Neural cell (in vitro differentiated cells): ENCODE results near the gene FGD6. TPM values are rescaled to one million over a fixed set of nuclear protein-coding genes. Genes with fewer than 3 reads are reported as not detected.

ENCODE experiments used
- H2AFZ ChIP-seq: fragments of 200-600, 300-800 bp; sonication (generic), shearing (Covaris generic); 2 replicates; pipeline ENCODE4 v1.6.0; 2014; ENCODE audit warnings: low read depth, mild to moderate bottlenecking, antibody characterized with exemption, low read length, moderate library complexity
- H3F3A ChIP-seq: fragments of 200-600 bp; shearing (Covaris generic); 2 replicates; pipeline ENCODE4 v1.6.1; 2016; ENCODE audit warnings: mild to moderate bottlenecking, moderate library complexity, mixed read lengths, antibody characterized with exemption, low read length; ENCODE audit not compliant: insufficient read depth, poor library complexity, severe bottlenecking
- H3K27ac ChIP-seq: fragments of 200-600, 300-800 bp; sonication (generic), shearing (Covaris generic); 2 replicates; pipeline ENCODE4 v1.5.1; 2014; ENCODE audit warnings: mild to moderate bottlenecking, low read length, moderate library complexity
- H3K27me3 ChIP-seq: fragments of 300-800, 200-600 bp; sonication (generic), shearing (Covaris generic); 2 replicates; pipeline ENCODE4 v1.6.0; 2014; ENCODE audit warnings: mild to moderate bottlenecking, low read depth, low read length, moderate library complexity; ENCODE audit not compliant: insufficient read depth
- H3K36me3 ChIP-seq: fragments of 300-800, 200-600 bp; sonication (generic), shearing (Covaris generic); 2 replicates; pipeline ENCODE4 v1.5.1; 2014; ENCODE audit warnings: mild to moderate bottlenecking, antibody characterized with exemption, low read length, moderate library complexity; ENCODE audit not compliant: insufficient read depth
- H3K4me2 ChIP-seq: fragments of 300-800, 200-600 bp; sonication (generic), shearing (Covaris generic); 2 replicates; pipeline ENCODE4 v1.6.0; 2014; ENCODE audit warnings: mild to moderate bottlenecking, low read length
- H3K4me3 ChIP-seq: fragments of 300-800, 200-600 bp; sonication (generic), shearing (Covaris generic); 2 replicates; pipeline ENCODE4 v1.5.1; 2014; ENCODE audit warnings: mild to moderate bottlenecking, low read length, moderate library complexity
- H3K79me2 ChIP-seq: fragments of 200-600 bp; shearing (Covaris generic); replicated peaks from 2 replicates; pipeline ENCODE4 v1.6.0; 2014; ENCODE audit warnings: mild to moderate bottlenecking, low read length, moderate library complexity; ENCODE audit not compliant: insufficient read depth
- H3K9ac ChIP-seq: fragments of 300-800, 200-600 bp; sonication (generic), shearing (Covaris generic); 2 replicates; pipeline ENCODE4 v1.6.1; 2016; ENCODE audit warnings: mild to moderate bottlenecking, low read length, mixed read lengths
- H3K9me2 ChIP-seq: fragments of 200-600 bp; shearing (Covaris generic); 2 replicates; pipeline ENCODE4 v1.6.1; 2016; ENCODE audit warnings: mild to moderate bottlenecking, low read length, mixed read lengths; ENCODE audit not compliant: insufficient read depth
- H3K9me3 ChIP-seq: fragments of 200-600, 300-800 bp; sonication (generic), shearing (Covaris generic); 2 replicates; pipeline ENCODE4 v1.6.1; 2016; ENCODE audit warnings: mild to moderate bottlenecking, mixed run types, low read length, moderate library complexity, mixed read lengths
- H4K20me1 ChIP-seq: fragments of 200-600 bp; shearing (Covaris generic); 2 replicates; pipeline ENCODE4 v1.6.1; 2016; ENCODE audit warnings: mild to moderate bottlenecking, mixed run types; ENCODE audit not compliant: insufficient read depth
- EP300 ChIP-seq: fragments of 450-650 bp; conservative IDR thresholded peaks from 2 replicates; pipeline ENCODE4 v1.6.1; 2014; ENCODE audit warnings: antibody characterized with exemption, mild to moderate bottlenecking, moderate library complexity; ENCODE audit not compliant: poor library complexity, severe bottlenecking
- EZH2 ChIP-seq: fragments of 200-600, 300-800 bp; shearing (Covaris generic), sonication (generic); IDR thresholded peaks from 2 replicates; pipeline ENCODE4 v1.6.1; 2014; ENCODE audit warnings: antibody characterized with exemption, low read length, borderline replicate concordance, mild to moderate bottlenecking; ENCODE audit not compliant: insufficient read depth, poor library complexity, severe bottlenecking
- MXI1 ChIP-seq: fragments of 450-650 bp; conservative IDR thresholded peaks from 2 replicates; pipeline ENCODE4 v1.6.1; 2014; ENCODE audit warnings: antibody characterized with exemption, mild to moderate bottlenecking; ENCODE audit not compliant: poor library complexity, severe bottlenecking
- POLR2AphosphoS5 ChIP-seq: IDR thresholded peaks from 2 replicates; pipeline ENCODE4 v1.6.1; 2012
- RAD21 ChIP-seq: fragments of 450-650 bp; conservative IDR thresholded peaks from 2 replicates; pipeline ENCODE4 v1.6.1; 2014; ENCODE audit warnings: antibody characterized with exemption, mild to moderate bottlenecking, moderate library complexity
- SMC3 ChIP-seq: fragments of 450-650 bp; conservative IDR thresholded peaks from 2 replicates; pipeline ENCODE4 v1.6.1; 2014; ENCODE audit warnings: antibody characterized with exemption, mild to moderate bottlenecking, moderate library complexity; ENCODE audit not compliant: poor library complexity
- TAF1 ChIP-seq: IDR thresholded peaks from 2 replicates; pipeline ENCODE4 v1.6.1; 2012; ENCODE audit warnings: low read depth
- polyA plus RNA-seq: library from polyadenylated mRNA; depleted of rRNA; stranded (reverse); fragments of >200 nt; gene quantifications from 2 replicates; pipeline ENCODE4 v1.2.3, GENCODE V29; 2014
- TF ChIP-seq, protein P1 (sequence below): fragments of 450-650 bp; IDR thresholded peaks from 2 replicates; pipeline ENCODE4 v1.5.1; 2014; ENCODE audit warnings: antibody characterized with exemption, mild to moderate bottlenecking, moderate library complexity; ENCODE audit not compliant: poor library complexity, severe bottlenecking
- TF ChIP-seq, protein P2 (sequence below): IDR thresholded peaks from 2 replicates; pipeline ENCODE4 v1.6.1; 2012; ENCODE audit warnings: borderline replicate concordance

FGD6 gene
- polyA plus RNA-seq, 1 donor from 2014 or later = 4.6 TPM

DNA sequence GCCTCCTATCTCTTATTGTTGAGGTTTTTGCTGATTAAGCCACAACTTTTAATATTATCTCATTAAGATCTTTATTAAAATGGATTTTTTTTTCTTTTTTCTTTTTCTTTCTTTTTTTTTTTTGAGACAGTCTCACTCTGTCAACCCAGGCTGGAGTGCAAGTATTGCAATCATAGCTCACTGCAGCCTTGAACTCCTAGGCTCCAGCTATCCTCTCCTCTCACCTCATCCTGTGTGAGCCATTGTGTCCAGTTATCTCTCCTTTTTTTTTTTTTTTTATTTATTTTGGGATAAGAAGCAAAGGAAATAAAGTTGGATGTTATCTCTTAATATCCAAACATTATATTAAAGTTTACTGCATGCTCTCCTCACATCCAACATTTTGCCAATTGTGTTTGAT lies 13.0 kb upstream of the FGD6 start:
- no peaks in the 10 kb centered on the region for H3K36me3 ChIP-seq
- H3K27me3 ChIP-seq = no peaks in the 10 kb centered on the region
- no peak overlapping the region for H2AFZ ChIP-seq
- no peak for TF ChIP-seq POLR2AphosphoS5
- TF ChIP-seq EP300 = no peak
- TF ChIP-seq MXI1 = no peak
- no peak for TF ChIP-seq SMC3
- TF ChIP-seq, protein P1, sequence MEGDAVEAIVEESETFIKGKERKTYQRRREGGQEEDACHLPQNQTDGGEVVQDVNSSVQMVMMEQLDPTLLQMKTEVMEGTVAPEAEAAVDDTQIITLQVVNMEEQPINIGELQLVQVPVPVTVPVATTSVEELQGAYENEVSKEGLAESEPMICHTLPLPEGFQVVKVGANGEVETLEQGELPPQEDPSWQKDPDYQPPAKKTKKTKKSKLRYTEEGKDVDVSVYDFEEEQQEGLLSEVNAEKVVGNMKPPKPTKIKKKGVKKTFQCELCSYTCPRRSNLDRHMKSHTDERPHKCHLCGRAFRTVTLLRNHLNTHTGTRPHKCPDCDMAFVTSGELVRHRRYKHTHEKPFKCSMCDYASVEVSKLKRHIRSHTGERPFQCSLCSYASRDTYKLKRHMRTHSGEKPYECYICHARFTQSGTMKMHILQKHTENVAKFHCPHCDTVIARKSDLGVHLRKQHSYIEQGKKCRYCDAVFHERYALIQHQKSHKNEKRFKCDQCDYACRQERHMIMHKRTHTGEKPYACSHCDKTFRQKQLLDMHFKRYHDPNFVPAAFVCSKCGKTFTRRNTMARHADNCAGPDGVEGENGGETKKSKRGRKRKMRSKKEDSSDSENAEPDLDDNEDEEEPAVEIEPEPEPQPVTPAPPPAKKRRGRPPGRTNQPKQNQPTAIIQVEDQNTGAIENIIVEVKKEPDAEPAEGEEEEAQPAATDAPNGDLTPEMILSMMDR = no peak
- TF ChIP-seq RAD21 = no peak
- no peak for TF ChIP-seq TAF1
- TF ChIP-seq, protein P2, sequence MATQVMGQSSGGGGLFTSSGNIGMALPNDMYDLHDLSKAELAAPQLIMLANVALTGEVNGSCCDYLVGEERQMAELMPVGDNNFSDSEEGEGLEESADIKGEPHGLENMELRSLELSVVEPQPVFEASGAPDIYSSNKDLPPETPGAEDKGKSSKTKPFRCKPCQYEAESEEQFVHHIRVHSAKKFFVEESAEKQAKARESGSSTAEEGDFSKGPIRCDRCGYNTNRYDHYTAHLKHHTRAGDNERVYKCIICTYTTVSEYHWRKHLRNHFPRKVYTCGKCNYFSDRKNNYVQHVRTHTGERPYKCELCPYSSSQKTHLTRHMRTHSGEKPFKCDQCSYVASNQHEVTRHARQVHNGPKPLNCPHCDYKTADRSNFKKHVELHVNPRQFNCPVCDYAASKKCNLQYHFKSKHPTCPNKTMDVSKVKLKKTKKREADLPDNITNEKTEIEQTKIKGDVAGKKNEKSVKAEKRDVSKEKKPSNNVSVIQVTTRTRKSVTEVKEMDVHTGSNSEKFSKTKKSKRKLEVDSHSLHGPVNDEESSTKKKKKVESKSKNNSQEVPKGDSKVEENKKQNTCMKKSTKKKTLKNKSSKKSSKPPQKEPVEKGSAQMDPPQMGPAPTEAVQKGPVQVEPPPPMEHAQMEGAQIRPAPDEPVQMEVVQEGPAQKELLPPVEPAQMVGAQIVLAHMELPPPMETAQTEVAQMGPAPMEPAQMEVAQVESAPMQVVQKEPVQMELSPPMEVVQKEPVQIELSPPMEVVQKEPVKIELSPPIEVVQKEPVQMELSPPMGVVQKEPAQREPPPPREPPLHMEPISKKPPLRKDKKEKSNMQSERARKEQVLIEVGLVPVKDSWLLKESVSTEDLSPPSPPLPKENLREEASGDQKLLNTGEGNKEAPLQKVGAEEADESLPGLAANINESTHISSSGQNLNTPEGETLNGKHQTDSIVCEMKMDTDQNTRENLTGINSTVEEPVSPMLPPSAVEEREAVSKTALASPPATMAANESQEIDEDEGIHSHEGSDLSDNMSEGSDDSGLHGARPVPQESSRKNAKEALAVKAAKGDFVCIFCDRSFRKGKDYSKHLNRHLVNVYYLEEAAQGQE = no peak
- no peak for TF ChIP-seq EZH2
- H4K20me1 ChIP-seq = peaks cover 17% of the 10 kb centered on the region
- no peaks in the 10 kb centered on the region for H3F3A ChIP-seq
- no peak overlapping the region for H3K4me3 ChIP-seq
- H3K27ac ChIP-seq = no peak overlapping the region
- peaks cover 88% of the 10 kb centered on the region for H3K79me2 ChIP-seq
- no peak overlapping the region for H3K4me2 ChIP-seq
- no peaks in the 10 kb centered on the region for H3K9me2 ChIP-seq
- H3K9me3 ChIP-seq = no peaks in the 10 kb centered on the region
- H3K9ac ChIP-seq = no peak overlapping the region

DNA sequence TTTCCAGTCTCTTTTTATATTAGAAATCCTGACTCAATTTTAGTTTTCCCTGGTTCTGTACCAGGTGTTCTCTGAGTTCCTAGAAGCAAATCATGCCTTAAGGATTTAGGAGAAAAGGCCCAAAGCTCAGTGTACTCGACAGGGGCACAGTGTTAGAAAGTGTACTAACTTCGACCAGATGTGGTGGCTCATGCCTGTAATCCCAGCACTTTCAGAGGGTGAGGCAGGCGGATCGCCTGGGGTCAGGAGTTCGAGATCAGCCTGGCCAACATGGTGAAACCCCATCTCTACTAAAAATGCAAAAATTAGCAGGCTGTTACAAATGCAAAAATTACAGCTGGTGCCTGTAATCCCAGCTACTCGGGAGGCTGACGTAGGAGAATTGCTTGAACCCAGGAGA lies 12.4 kb upstream of the FGD6 start:
- Histone ChIP-seq H3K27me3 (no peaks in the 10 kb centered on the region), H3K36me3 (no peaks in the 10 kb centered on the region), H3K9me2 (no peaks in the 10 kb centered on the region), H3K27ac (no peak overlapping the region), H3K9ac (no peak overlapping the region), H2AFZ (no peak overlapping the region), H3K4me2 (no peak overlapping the region), H3F3A (no peaks in the 10 kb centered on the region), H4K20me1 (peaks cover 22% of the 10 kb centered on the region), H3K9me3 (no peaks in the 10 kb centered on the region), H3K4me3 (no peak overlapping the region), H3K79me2 (peaks cover 95% of the 10 kb centered on the region)
- TF ChIP-seq SMC3 = no peak
- TF ChIP-seq, protein P2 = no peak
- no peak for TF ChIP-seq TAF1
- TF ChIP-seq, protein P1 = no peak
